Esophagus muscularis mucosa (tissue), 3 donors: ENCODE data around the gene CDK5RAP2.

Experiments
- POLR2A ChIP-seq: fragments of 450-650 bp; IDR thresholded peaks from one replicate; pipeline ENCODE4 v1.6.1; 2017; ENCODE audit warnings: antibody characterized with exemption, moderate library complexity, mild to moderate bottlenecking, low read depth
- POLR2AphosphoS5 ChIP-seq, 2 donors: sonication (generic); formaldehyde crosslinking; IDR thresholded peaks; one replicate each; pipeline ENCODE4 v1.6.1; 2017; ENCODE audit warnings: antibody characterized with exemption in 2 of 2
- TF ChIP-seq, protein P1 (sequence below), 3 experiments: fragments of 200-600 bp in 2 of 3; fragments of 450-650 bp in 1 of 3; sonication (generic) in 2 of 3; IDR thresholded peaks; one replicate each; pipeline ENCODE4 v1.5.1; 2017 to 2019; ENCODE audit warnings: antibody characterized with exemption in 3 of 3, mild to moderate bottlenecking in 2 of 3, moderate library complexity in 1 of 3

DNA sequence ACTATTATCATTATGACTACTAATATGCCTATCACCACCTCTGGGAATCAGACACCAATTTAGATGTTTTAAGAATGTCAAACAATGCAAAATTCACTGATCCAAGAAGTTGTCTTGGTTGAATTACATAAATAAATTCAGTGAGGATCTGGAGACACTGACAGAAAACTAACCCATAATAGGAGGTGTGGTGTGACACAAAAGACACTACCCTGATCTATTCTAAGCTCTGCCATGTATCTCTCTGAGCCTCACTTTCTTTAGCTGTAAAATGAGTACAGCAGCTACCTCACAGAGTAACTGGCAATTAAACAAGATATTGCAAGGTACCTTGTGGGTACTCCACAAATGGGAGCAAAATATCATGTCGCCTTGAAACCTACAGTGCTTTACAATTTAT, 7.5 kb downstream of the CDK5RAP2 start:
- TF ChIP-seq, protein P1, sequence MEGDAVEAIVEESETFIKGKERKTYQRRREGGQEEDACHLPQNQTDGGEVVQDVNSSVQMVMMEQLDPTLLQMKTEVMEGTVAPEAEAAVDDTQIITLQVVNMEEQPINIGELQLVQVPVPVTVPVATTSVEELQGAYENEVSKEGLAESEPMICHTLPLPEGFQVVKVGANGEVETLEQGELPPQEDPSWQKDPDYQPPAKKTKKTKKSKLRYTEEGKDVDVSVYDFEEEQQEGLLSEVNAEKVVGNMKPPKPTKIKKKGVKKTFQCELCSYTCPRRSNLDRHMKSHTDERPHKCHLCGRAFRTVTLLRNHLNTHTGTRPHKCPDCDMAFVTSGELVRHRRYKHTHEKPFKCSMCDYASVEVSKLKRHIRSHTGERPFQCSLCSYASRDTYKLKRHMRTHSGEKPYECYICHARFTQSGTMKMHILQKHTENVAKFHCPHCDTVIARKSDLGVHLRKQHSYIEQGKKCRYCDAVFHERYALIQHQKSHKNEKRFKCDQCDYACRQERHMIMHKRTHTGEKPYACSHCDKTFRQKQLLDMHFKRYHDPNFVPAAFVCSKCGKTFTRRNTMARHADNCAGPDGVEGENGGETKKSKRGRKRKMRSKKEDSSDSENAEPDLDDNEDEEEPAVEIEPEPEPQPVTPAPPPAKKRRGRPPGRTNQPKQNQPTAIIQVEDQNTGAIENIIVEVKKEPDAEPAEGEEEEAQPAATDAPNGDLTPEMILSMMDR (IDR thresholded peaks at IDR 0.05): no peak
- TF ChIP-seq POLR2A (no peak), POLR2AphosphoS5 (IDR thresholded peaks at IDR 0.05) (no peak)
